BLaER1 treated with 17β-estradiol and CSF1 and Interleukin-3, amounts not matched to agents 10 nM and 100 nM (cell line): ENCODE results near the gene RND3.

Experiments used
- H3K27ac ChIP-seq, 11 experiments: shearing (Covaris generic); formaldehyde crosslinking; 2 replicates each; pipeline ENCODE4 v1.8.1; 2022
- H3K27me3 ChIP-seq, 11 experiments: shearing (Covaris generic); formaldehyde crosslinking; 2 replicates each; pipeline ENCODE4 v1.8.1; 2022
- H3K36me3 ChIP-seq, 11 experiments: shearing (Covaris generic); formaldehyde crosslinking; 2 replicates each; pipeline ENCODE4 v1.8.1; 2022
- H3K4me1 ChIP-seq, 10 experiments: shearing (Covaris generic); formaldehyde crosslinking; 2 replicates each; pipeline ENCODE4 v1.8.1; 2022
- H3K4me2 ChIP-seq, 11 experiments: shearing (Covaris generic); formaldehyde crosslinking; 2 replicates each; pipeline ENCODE4 v1.8.1; 2022
- H3K4me3 ChIP-seq, 10 experiments: shearing (Covaris generic); formaldehyde crosslinking; 2 replicates each; pipeline ENCODE4 v1.8.1; 2022
- H3K9ac ChIP-seq, 11 experiments: shearing (Covaris generic); formaldehyde crosslinking; 2 replicates each; pipeline ENCODE4 v1.8.1; 2022
- H3K9me3 ChIP-seq, 11 experiments: shearing (Covaris generic); formaldehyde crosslinking; replicated peaks in 1 of 11; 2 replicates each; pipeline ENCODE4 v1.8.1; 2022
- H4K20me1 ChIP-seq, 11 experiments: shearing (Covaris generic); formaldehyde crosslinking; 2 replicates each; pipeline ENCODE4 v1.8.1; 2022
- Cebpa-rat ChIP-seq, 11 experiments: shearing (Covaris generic); IDR thresholded peaks; 2 replicates each; pipeline ENCODE4 v1.8.1; 2022

RND3 gene

DNA sequence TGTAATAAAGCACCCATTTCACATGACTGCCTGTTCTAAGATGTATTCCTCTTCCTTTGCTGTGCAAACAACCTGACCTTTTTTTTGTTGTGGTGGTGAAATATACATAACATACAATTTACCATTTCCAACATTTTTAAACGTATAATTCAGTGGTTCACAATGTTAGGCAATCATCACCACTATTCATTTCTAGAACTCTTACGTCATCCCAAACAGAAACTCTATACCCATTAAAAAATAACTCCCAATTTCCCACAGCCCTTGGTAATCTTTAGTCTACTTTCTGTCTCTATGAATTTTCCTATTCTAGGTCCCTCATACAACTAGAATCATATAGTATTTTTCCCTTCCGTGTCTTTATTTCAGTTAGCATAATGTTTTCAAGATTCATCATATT, 36.7 kb downstream of the RND3 start:
- H3K36me3 ChIP-seq, result no peaks in the 10 kb centered on the region
- no peak overlapping the region for H3K27ac ChIP-seq
- TF ChIP-seq Cebpa-rat (IDR thresholded peaks at IDR 0.05), result no peak
- H4K20me1 ChIP-seq, result no peaks in the 10 kb centered on the region
- H3K4me3 ChIP-seq, result no peak overlapping the region
- H3K4me1 ChIP-seq, result no peaks in the 10 kb centered on the region; a peak in 1 of 20 replicates
- peaks cover 0 to 10% (median 0%) of the 10 kb centered on the region in 11 experiments; a peak in 2 of 22 replicates for H3K9me3 ChIP-seq
- no peak overlapping the region for H3K9ac ChIP-seq
- no peaks in the 10 kb centered on the region for H3K27me3 ChIP-seq
- no peak overlapping the region for H3K4me2 ChIP-seq

DNA sequence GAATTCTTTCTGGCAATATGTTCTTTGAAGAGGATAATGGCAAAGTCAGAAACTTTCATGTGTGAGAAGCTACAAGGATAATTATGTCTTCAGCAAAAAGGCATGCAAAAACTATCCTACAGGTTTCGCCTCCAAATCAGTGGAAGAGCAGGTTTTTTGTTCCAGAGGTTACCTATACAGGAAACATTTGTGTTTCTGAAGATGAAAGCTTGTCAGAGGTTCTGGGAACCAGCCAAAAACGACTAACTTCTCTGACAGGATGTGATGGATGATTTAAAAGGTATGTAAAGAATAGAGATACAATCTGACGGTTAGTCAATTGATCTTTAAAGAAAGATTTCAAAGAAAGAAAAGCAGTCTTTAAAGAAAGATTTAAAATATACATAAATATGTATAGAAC, 37.6 kb downstream of the RND3 start:
- peaks cover 0 to 10% (median 0%) of the 10 kb centered on the region in 11 experiments; a peak in 2 of 22 replicates for H3K9me3 ChIP-seq
- no peaks in the 10 kb centered on the region for H4K20me1 ChIP-seq
- no peak overlapping the region for H3K27ac ChIP-seq
- H3K4me1 ChIP-seq, result no peaks in the 10 kb centered on the region; a peak in 1 of 20 replicates
- H3K27me3 ChIP-seq, result no peaks in the 10 kb centered on the region
- H3K36me3 ChIP-seq, result no peaks in the 10 kb centered on the region
- no peak overlapping the region for H3K4me3 ChIP-seq
- no peak overlapping the region for H3K9ac ChIP-seq
- H3K4me2 ChIP-seq, result no peak overlapping the region
- TF ChIP-seq Cebpa-rat (IDR thresholded peaks at IDR 0.05), result no peak

DNA sequence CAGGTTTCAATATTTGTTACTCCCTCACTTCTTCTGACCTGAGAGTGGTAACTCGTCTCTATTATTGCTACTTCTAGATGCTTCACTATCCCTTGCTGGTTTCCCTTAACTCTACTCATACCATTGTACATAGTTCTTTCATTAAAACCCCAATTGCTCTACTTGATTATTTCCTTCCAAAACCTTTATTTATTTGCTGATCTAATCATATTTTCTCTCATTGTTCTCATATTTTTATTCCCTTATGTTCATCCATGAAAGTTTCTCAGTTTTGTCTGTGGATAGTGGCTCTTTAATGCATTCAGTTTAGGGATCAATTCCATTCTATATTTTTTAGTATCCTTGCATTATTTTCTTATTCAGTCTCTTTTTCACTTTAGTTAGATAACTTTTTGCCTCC, 42.1 kb downstream of the RND3 start:
- Histone ChIP-seq H3K4me2 (no peak overlapping the region), H3K4me1 (no peaks in the 10 kb centered on the region), H3K27ac (no peak overlapping the region), H3K9ac (no peak overlapping the region), H3K36me3 (no peaks in the 10 kb centered on the region), H3K9me3 (no peaks in the 10 kb centered on the region), H4K20me1 (no peaks in the 10 kb centered on the region), H3K27me3 (no peaks in the 10 kb centered on the region), H3K4me3 (no peak overlapping the region)
- TF ChIP-seq Cebpa-rat (IDR thresholded peaks at IDR 0.05), result no peak

DNA sequence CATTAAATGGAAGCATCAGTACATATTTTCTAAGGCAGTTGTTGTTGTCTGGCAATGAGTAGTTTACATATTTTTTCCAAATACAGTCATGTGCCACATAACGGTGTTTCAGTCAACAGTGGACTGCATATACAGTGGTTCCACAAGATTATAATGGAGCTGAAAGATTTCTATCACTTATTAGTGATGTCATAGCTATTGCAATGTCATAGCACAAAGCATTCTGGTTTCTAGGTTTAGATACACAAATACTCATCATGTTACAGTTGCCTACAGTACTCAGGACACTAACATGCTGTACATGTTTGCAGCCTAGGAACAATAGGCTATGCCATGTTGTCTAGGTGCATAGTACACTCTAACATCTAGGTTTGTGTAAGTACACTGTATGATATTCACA, 45.0 kb downstream of the RND3 start:
- H3K9ac ChIP-seq, result no peak overlapping the region
- no peaks in the 10 kb centered on the region for H3K27me3 ChIP-seq
- H3K9me3 ChIP-seq, result no peaks in the 10 kb centered on the region
- H3K4me1 ChIP-seq, result no peaks in the 10 kb centered on the region
- H3K27ac ChIP-seq, result no peak overlapping the region
- H3K4me2 ChIP-seq, result no peak overlapping the region
- no peak overlapping the region for H3K4me3 ChIP-seq
- no peaks in the 10 kb centered on the region for H3K36me3 ChIP-seq
- TF ChIP-seq Cebpa-rat (IDR thresholded peaks at IDR 0.05), result no peak
- no peaks in the 10 kb centered on the region for H4K20me1 ChIP-seq

DNA sequence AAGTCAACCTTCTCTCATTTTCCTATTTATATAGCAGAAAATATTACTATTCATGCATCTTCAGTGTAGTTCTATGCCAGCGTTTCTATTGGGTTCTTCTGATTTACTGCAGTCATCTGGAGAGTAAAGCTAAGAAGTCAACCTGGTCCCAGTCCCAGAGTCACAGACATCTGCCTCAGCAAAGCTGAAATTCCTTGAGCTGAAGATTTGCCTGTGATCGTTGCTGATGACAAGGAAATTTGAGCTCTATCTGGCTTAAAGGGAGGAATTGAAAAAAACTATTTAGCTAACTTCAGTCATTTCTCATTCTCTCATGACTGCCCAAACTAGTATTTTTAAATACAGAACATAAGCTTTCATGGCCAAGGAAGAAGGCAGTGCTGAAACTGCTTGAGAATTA, 45.7 kb downstream of the RND3 start:
- no peak overlapping the region for H3K27ac ChIP-seq
- H3K36me3 ChIP-seq, result no peaks in the 10 kb centered on the region
- peaks cover 0 to 2% (median 0%) of the 10 kb centered on the region in 11 experiments; a peak in 1 of 22 replicates for H3K9me3 ChIP-seq
- H3K4me1 ChIP-seq, result no peaks in the 10 kb centered on the region
- H4K20me1 ChIP-seq, result no peaks in the 10 kb centered on the region
- no peak for TF ChIP-seq Cebpa-rat (IDR thresholded peaks at IDR 0.05)
- H3K4me2 ChIP-seq, result no peak overlapping the region
- no peak overlapping the region for H3K4me3 ChIP-seq
- no peak overlapping the region for H3K9ac ChIP-seq
- H3K27me3 ChIP-seq, result no peaks in the 10 kb centered on the region

DNA sequence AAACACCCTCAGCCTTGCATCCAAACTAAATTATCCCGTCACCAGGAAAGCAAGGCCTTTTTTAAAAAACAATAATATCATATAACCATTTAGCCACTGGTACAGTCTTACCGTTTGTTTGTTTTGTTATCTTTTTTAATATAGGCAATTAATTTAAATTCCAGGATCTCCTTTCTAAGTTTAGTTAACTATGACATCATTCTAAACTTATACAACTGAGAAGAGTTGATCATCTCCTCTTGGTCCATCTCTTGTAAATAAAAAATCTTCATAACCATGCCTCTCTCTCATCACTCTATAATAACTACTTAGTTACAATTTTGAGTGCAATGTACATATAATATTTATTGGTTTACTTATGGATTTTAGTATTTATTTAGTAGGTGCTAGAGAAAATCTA, 46.2 kb downstream of the RND3 start:
- no peaks in the 10 kb centered on the region for H3K4me1 ChIP-seq
- no peak overlapping the region for H3K4me3 ChIP-seq
- H3K4me2 ChIP-seq, result no peak overlapping the region
- peaks cover 0 to 7% (median 4%) of the 10 kb centered on the region in 11 experiments; a peak in 10 of 22 replicates for H3K9me3 ChIP-seq
- H3K27ac ChIP-seq, result no peak overlapping the region
- no peaks in the 10 kb centered on the region for H3K36me3 ChIP-seq
- no peak overlapping the region for H3K9ac ChIP-seq
- H3K27me3 ChIP-seq, result no peaks in the 10 kb centered on the region
- H4K20me1 ChIP-seq, result no peaks in the 10 kb centered on the region
- TF ChIP-seq Cebpa-rat (IDR thresholded peaks at IDR 0.05), result no peak

DNA sequence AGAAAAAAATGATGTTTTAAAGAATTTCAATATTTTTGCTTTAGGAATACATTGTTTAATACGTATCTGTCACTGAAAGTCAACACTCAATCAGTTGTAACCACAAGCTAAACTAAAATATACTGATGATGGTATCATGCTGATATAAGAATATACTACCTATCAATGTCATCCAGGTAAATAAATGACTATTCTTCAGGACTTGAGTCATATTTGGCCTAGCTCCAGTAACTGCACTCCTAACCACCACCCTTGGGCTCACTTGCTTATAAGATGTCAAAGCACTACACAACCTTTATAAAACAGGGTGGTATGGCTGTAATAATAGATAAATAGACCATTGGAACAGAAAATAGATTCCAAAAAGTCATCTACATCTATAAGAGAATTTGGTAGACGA, 48.8 kb downstream of the RND3 start:
- H4K20me1 ChIP-seq, result no peaks in the 10 kb centered on the region
- H3K9me3 ChIP-seq, result peaks cover 14 to 24% (median 18%) of the 10 kb centered on the region in 11 experiments; a peak in 21 of 22 replicates
- H3K4me1 ChIP-seq, result no peaks in the 10 kb centered on the region
- H3K4me2 ChIP-seq, result no peak overlapping the region
- H3K27ac ChIP-seq, result no peak overlapping the region
- H3K36me3 ChIP-seq, result no peaks in the 10 kb centered on the region
- no peaks in the 10 kb centered on the region for H3K27me3 ChIP-seq
- no peak overlapping the region for H3K9ac ChIP-seq
- TF ChIP-seq Cebpa-rat (IDR thresholded peaks at IDR 0.05), result no peak
- H3K4me3 ChIP-seq, result no peak overlapping the region

DNA sequence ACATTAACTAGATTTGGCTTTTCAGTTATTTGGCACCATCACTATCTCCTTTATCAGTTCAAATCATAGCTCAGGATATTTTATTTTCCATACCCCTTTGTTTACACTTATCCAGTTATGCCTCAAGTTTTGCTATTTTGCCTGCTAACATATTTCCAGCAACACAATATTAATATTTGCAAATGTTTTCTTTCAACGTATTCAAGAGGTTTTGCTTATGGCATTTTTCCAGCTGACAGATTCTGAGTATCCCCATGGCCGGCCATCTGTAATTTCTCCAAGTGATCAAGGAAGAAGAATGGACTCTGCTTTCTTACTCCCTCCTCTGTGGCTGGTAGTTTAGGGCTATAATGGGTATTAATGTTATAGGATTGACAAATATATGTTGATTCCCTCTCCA, 49.4 kb downstream of the RND3 start:
- Histone ChIP-seq H3K27ac (no peak overlapping the region), H3K9ac (no peak overlapping the region), H3K4me3 (no peak overlapping the region), H3K27me3 (no peaks in the 10 kb centered on the region), H3K4me1 (no peaks in the 10 kb centered on the region), H3K4me2 (no peak overlapping the region), H4K20me1 (no peaks in the 10 kb centered on the region), H3K9me3 (peaks cover 14 to 24% (median 18%) of the 10 kb centered on the region in 11 experiments; a peak in 21 of 22 replicates), H3K36me3 (no peaks in the 10 kb centered on the region)
- no peak for TF ChIP-seq Cebpa-rat (IDR thresholded peaks at IDR 0.05)

DNA sequence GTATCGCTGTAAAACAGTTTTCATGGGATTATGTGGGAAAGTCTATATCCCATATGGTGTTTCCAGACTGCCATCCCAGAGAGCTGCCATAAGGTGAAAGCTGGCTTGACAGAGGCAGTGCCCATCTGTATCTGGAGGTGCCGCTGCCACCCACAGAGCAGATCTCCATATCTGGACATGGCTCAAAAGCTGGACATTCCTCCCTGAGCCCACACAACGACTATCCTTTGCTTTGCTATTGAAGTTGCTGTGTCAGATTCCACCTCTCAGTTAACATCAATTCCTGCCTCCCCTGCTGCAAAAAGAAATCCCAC, 55.2 kb downstream of the RND3 start:
- Histone ChIP-seq H3K4me1 (peaks cover 0 to 1% (median 0%) of the 10 kb centered on the region in 10 experiments; a peak in 5 of 20 replicates), H3K9ac (no peak overlapping the region), H3K4me2 (no peak overlapping the region), H4K20me1 (no peaks in the 10 kb centered on the region), H3K4me3 (no peak overlapping the region), H3K27ac (no peak overlapping the region), H3K27me3 (peaks cover 0 to 12% (median 0%) of the 10 kb centered on the region in 11 experiments; a peak in 2 of 22 replicates), H3K36me3 (no peaks in the 10 kb centered on the region), H3K9me3 (peaks cover 14 to 24% (median 18%) of the 10 kb centered on the region in 11 experiments; a peak in 21 of 22 replicates)
- no peak for TF ChIP-seq Cebpa-rat (IDR thresholded peaks at IDR 0.05)

DNA sequence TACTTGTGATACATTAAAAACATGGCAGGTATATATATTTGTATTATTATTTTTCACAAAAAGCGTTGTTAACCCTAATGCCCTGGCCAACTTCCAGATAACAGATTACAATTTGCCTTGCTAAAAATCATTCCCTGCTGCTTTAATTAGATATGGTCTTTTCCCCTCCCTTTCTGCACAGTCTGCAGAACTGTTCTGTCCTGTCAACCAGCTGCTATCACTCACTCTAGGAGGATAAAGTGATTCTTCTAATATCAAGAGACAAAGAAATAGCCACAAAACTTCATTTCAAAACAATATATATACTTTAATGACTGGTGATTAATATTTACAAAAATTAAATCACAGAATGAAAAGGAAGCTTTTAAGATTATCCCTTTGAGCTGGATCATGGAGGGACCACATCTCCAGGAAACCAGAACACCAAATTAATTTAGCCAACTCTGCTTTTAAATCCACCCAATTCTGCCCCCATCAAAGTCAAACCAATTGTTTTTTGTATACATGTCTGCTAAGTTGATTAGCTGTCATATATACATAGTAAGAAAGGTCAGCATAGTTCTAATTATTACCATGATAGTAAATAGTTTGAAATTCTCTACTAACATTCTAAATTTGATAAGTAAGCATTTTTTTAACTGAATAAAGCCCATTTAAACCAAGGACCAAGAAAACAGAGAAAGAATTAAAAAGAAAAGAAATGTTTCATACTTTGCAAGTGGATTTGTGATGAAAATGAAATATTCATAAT, 55.7 kb downstream of the RND3 start:
- Histone ChIP-seq H3K9ac (no peak overlapping the region), H3K4me1 (peaks cover 0 to 6% (median under 1%) of the 10 kb centered on the region in 10 experiments; a peak in 9 of 20 replicates), H3K4me3 (no peak overlapping the region), H3K9me3 (peaks cover 14 to 23% (median 17%) of the 10 kb centered on the region in 11 experiments; a peak in 21 of 22 replicates), H3K27ac (no peak overlapping the region), H4K20me1 (no peaks in the 10 kb centered on the region), H3K27me3 (peaks cover 0 to 17% (median 0%) of the 10 kb centered on the region in 11 experiments; a peak in 2 of 22 replicates), H3K36me3 (no peaks in the 10 kb centered on the region), H3K4me2 (no peak overlapping the region)
- TF ChIP-seq Cebpa-rat (IDR thresholded peaks at IDR 0.05), result no peak
